DND-41 (cell line): ENCODE data around the gene GBA3.

Experiments used
- ATAC-seq: fragments of 200-7000 bp; cut with Tn5 transposase; 3 replicates; pipeline ENCODE4 v1.9.1; 2021; ENCODE audit warnings: low read depth; ENCODE audit not compliant: insufficient read depth
- DNase-seq: peaks from one replicate; pipeline ENCODE4 v3.0.0-alpha.2; 2020
- H2AFZ ChIP-seq: 2 replicates; pipeline ENCODE4 v1.6.0; 2012; ENCODE audit warnings: low read depth, low read length
- H3K27ac ChIP-seq: 2 replicates; pipeline ENCODE4 v1.5.1; 2012; ENCODE audit warnings: low read length, inconsistent platforms
- H3K27me3 ChIP-seq: fragments of 200-600 bp; sonication (generic); 2 replicates; pipeline ENCODE4 v1.6.0; 2012; ENCODE audit warnings: low read length, mild to moderate bottlenecking, inconsistent platforms; ENCODE audit not compliant: insufficient read depth, poor library complexity
- H3K36me3 ChIP-seq: 2 replicates; pipeline ENCODE4 v1.5.1; 2012; ENCODE audit warnings: low read length, inconsistent platforms; ENCODE audit not compliant: insufficient read depth
- H3K4me1 ChIP-seq: 2 replicates; pipeline ENCODE4 v1.5.1; 2012; ENCODE audit warnings: mild to moderate bottlenecking, low read length; ENCODE audit not compliant: insufficient read depth
- H3K4me2 ChIP-seq: 2 replicates; pipeline ENCODE4 v1.6.0; 2012; ENCODE audit warnings: mild to moderate bottlenecking, moderate library complexity, low read length, inconsistent platforms; ENCODE audit not compliant: insufficient read depth
- H3K4me3 ChIP-seq, 2 experiments: fragments of 200-600 bp in 1 of 2; shearing (Covaris generic) in 1 of 2; 2 replicates each; pipeline ENCODE4 v1.5.1; 2012 to 2016; ENCODE audit warnings: inconsistent platforms in 2 of 2, low read length in 2 of 2, mild to moderate bottlenecking in 2 of 2, low read depth in 1 of 2, moderate library complexity in 1 of 2
- H3K79me2 ChIP-seq: 2 replicates; pipeline ENCODE4 v1.6.0; 2012; ENCODE audit warnings: low read length, inconsistent platforms; ENCODE audit not compliant: insufficient read depth
- H3K9ac ChIP-seq: 2 replicates; pipeline ENCODE4 v1.6.0; 2012; ENCODE audit warnings: low read depth, mild to moderate bottlenecking, inconsistent platforms, low read length, moderate library complexity
- H3K9me3 ChIP-seq: 2 replicates; pipeline ENCODE4 v1.5.1; 2012; ENCODE audit warnings: low read length, moderate library complexity, mild to moderate bottlenecking, inconsistent platforms; ENCODE audit not compliant: insufficient read depth, severe bottlenecking
- H4K20me1 ChIP-seq: 2 replicates; pipeline ENCODE4 v1.6.0; 2012; ENCODE audit warnings: low read length; ENCODE audit not compliant: insufficient read depth
- EZH2 ChIP-seq: IDR thresholded peaks from 3 replicates; pipeline ENCODE4 v1.6.1; 2012; ENCODE audit warnings: borderline replicate concordance, low read depth, mild to moderate bottlenecking, moderate library complexity, low read length, inconsistent platforms; ENCODE audit not compliant: severe bottlenecking
- TF ChIP-seq, protein P1 (sequence below): IDR thresholded peaks from 2 replicates; pipeline ENCODE4 v1.5.1; 2012; ENCODE audit warnings: borderline replicate concordance, low read length, moderate library complexity, mild to moderate bottlenecking; ENCODE audit not compliant: poor library complexity, severe bottlenecking; ENCODE audit errors: extremely low read depth

GBA3 gene

DNA sequence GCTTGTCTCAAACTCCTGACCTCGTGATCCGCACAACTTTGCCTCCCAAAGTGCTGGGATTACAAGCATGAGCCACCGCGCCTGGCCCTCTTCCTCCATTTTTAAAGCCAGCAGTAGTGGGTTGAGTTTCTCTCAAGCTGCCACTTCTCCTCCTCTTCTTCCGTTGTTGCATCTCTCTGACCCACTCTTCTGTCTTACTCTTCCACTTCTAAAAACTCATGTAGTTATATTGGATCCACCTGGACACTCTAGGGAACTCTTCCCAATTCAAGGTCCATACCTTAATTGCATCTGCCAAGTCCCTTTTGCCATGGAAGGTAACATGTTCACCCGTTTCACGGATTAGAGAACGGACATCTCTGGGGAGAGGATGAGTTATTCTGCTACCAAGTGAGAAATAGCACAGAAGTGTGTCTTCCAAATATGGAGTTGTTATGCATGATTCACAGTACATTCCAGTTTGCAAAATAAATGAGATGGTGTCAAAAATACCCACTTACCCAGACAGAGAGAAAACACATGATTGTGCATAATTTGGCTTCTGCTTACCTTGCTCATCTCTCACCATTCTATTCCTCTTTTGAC lies 51.8 kb downstream of the GBA3 start:
- no peak overlapping the region for H3K4me2 ChIP-seq
- H2AFZ ChIP-seq, result no peak overlapping the region
- H3K27ac ChIP-seq, result no peak overlapping the region
- no peaks in the 10 kb centered on the region for H4K20me1 ChIP-seq
- no peak for DNase-seq
- H3K36me3 ChIP-seq, result no peaks in the 10 kb centered on the region
- no peak overlapping the region for H3K9ac ChIP-seq
- H3K4me1 ChIP-seq, result no peaks in the 10 kb centered on the region
- no peaks in the 10 kb centered on the region for H3K9me3 ChIP-seq
- H3K4me3 ChIP-seq, result no peak overlapping the region
- no peak for TF ChIP-seq EZH2
- TF ChIP-seq, protein P1, sequence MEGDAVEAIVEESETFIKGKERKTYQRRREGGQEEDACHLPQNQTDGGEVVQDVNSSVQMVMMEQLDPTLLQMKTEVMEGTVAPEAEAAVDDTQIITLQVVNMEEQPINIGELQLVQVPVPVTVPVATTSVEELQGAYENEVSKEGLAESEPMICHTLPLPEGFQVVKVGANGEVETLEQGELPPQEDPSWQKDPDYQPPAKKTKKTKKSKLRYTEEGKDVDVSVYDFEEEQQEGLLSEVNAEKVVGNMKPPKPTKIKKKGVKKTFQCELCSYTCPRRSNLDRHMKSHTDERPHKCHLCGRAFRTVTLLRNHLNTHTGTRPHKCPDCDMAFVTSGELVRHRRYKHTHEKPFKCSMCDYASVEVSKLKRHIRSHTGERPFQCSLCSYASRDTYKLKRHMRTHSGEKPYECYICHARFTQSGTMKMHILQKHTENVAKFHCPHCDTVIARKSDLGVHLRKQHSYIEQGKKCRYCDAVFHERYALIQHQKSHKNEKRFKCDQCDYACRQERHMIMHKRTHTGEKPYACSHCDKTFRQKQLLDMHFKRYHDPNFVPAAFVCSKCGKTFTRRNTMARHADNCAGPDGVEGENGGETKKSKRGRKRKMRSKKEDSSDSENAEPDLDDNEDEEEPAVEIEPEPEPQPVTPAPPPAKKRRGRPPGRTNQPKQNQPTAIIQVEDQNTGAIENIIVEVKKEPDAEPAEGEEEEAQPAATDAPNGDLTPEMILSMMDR, result no peak
- no peaks in the 10 kb centered on the region for H3K79me2 ChIP-seq
- H3K27me3 ChIP-seq, result no peaks in the 10 kb centered on the region
- no peak for ATAC-seq

DNA sequence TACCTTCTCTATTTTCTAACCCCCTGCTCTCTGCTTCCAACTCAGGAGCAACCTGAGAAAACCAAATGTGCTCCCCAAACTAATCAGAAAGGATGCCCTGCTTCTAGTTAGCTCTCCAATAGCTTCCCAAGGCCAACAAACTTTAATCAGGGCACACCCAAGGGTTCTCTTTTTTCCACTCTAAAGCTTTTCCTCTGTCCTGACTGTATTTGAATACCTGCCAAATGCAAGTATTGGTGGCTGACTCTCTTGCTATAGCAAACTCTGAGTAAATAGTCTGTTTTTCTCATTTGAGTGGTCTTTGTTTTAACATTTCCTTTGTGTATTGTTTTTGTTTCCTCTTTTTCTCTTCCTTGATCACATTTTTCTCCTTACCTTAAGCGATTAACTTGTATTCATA lies 52.5 kb downstream of the GBA3 start:
- no peak overlapping the region for H3K9ac ChIP-seq
- no peaks in the 10 kb centered on the region for H3K36me3 ChIP-seq
- no peak for TF ChIP-seq EZH2
- TF ChIP-seq, protein P1, result no peak
- H3K27me3 ChIP-seq, result no peaks in the 10 kb centered on the region
- ATAC-seq (no peak), DNase-seq (no peak)
- H3K4me3 ChIP-seq, result no peak overlapping the region
- H3K4me1 ChIP-seq, result no peaks in the 10 kb centered on the region
- H3K79me2 ChIP-seq, result no peaks in the 10 kb centered on the region
- no peak overlapping the region for H2AFZ ChIP-seq
- no peaks in the 10 kb centered on the region for H3K9me3 ChIP-seq
- no peaks in the 10 kb centered on the region for H4K20me1 ChIP-seq
- H3K4me2 ChIP-seq, result no peak overlapping the region
- H3K27ac ChIP-seq, result no peak overlapping the region

DNA sequence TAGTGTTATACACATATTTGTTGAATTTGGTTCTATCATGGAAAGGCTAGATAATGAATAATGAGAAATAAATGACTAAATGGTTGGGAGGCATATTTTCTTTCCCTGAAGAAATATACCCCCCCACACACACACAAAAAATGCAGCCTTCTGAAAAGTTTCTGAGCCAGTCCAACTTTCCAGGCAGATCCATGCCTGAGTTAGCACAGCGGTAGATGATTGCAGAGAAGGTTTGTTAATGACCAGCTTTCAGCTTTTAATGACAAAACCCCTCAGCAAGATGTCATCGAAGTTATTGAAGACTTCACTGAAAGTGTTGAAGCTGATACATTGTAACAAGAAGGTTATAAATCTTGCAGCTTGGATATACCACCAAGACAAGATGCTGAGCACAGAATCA lies 61.4 kb downstream of the GBA3 start:
- H3K27me3 ChIP-seq, result no peaks in the 10 kb centered on the region
- TF ChIP-seq, protein P1, result no peak
- TF ChIP-seq EZH2, result no peak
- no peak overlapping the region for H2AFZ ChIP-seq
- no peaks in the 10 kb centered on the region for H3K4me1 ChIP-seq
- H3K79me2 ChIP-seq, result no peaks in the 10 kb centered on the region
- ATAC-seq (no peak), DNase-seq (no peak)
- no peaks in the 10 kb centered on the region for H4K20me1 ChIP-seq
- H3K27ac ChIP-seq, result no peak overlapping the region
- no peak overlapping the region for H3K4me2 ChIP-seq
- H3K9ac ChIP-seq, result no peak overlapping the region
- H3K9me3 ChIP-seq, result no peaks in the 10 kb centered on the region
- no peaks in the 10 kb centered on the region for H3K36me3 ChIP-seq
- no peak overlapping the region for H3K4me3 ChIP-seq

DNA sequence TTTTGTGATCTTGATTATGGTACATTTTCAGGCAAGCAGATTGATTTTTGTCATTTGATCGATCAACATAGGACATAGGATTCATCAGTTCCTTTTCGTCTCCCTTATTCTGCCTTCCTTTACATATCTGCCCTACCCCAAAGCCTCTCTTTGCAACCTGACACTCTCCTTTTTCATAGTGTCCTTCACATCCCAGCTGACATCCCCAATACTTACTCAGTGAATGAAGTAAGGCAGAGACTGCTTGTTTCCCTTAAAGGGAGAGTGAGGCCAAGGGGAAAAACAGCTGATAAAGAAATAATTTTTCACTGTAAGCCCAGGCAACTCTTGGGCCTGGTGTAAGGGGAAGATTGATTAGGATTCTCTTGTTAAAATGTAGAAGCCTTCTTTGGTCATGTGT lies 69.8 kb downstream of the GBA3 start:
- Histone ChIP-seq H2AFZ (no peak overlapping the region), H3K4me1 (no peaks in the 10 kb centered on the region), H3K79me2 (no peaks in the 10 kb centered on the region), H3K36me3 (no peaks in the 10 kb centered on the region), H3K4me3 (no peak overlapping the region), H4K20me1 (no peaks in the 10 kb centered on the region), H3K9me3 (no peaks in the 10 kb centered on the region), H3K27me3 (no peaks in the 10 kb centered on the region), H3K27ac (no peak overlapping the region), H3K9ac (no peak overlapping the region), H3K4me2 (no peak overlapping the region)
- ATAC-seq (no peak), DNase-seq (no peak)
- TF ChIP-seq, protein P1, result no peak
- TF ChIP-seq EZH2, result no peak
